Umbilical cord (tissue), 2 donors: ENCODE measurements around the gene PRSS1. TPM values are rescaled to one million over a fixed set of nuclear protein-coding genes. Genes with fewer than 3 reads are reported as not detected.
"Not testable (repeated sequence)": the region's sequence is repeated elsewhere in the genome, so short reads cannot be mapped to it uniquely, and the experiment has no call there.

Source experiments
- DNase-seq: peaks from one replicate; pipeline ENCODE4 v3.0.0-alpha.2; 2015; ENCODE audit warnings: low spot score
- total RNA-seq: library from RNA; depleted of rRNA; stranded (reverse); fragments of >200 nt; gene quantifications from one replicate; pipeline ENCODE4 v1.2.3, GENCODE V29; 2014; ENCODE audit warnings: low replicate concordance; ENCODE audit not compliant: insufficient read depth

Gene PRSS1
- total RNA-seq, 1 donor from 2014 or later, result 2.4 TPM

GRCh38 chr7:142773230-142773629 lies 24.0 kb downstream of the PRSS1 start:
- no peak for DNase-seq

- DNase-seq, result no peak
Observed at GRCh38 chr7:142773937-142774744, 24.9 kb downstream of the PRSS1 start.

GRCh38 chr7:142774826-142775225 lies 25.6 kb downstream of the PRSS1 start:
- no peak for DNase-seq

- DNase-seq, result not testable (repeated sequence)
Observed at GRCh38 chr7:142775351-142776115, 26.3 kb downstream of the PRSS1 start.

- DNase-seq, result no peak
Observed at GRCh38 chr7:142776206-142776844, 27.1 kb downstream of the PRSS1 start.

GRCh38 chr7:142776845-142777225 lies 27.6 kb downstream of the PRSS1 start:
- not testable (repeated sequence) for DNase-seq

GRCh38 chr7:142777318-142777717 lies 28.0 kb downstream of the PRSS1 start:
- no peak for DNase-seq

GRCh38 chr7:142782922-142783900 lies 33.9 kb downstream of the PRSS1 start:
- peak; percentile 90 for DNase-seq

GRCh38 chr7:142784096-142784495 lies 34.8 kb downstream of the PRSS1 start:
- no peak for DNase-seq

- no peak for DNase-seq
Observed at GRCh38 chr7:142784716-142785115, 35.4 kb downstream of the PRSS1 start.

GRCh38 chr7:142785841-142786250 lies 36.6 kb downstream of the PRSS1 start:
- DNase-seq, result no peak

GRCh38 chr7:142787034-142787768 lies 37.9 kb downstream of the PRSS1 start:
- DNase-seq, result no peak

GRCh38 chr7:142787783-142788182 lies 38.5 kb downstream of the PRSS1 start:
- DNase-seq, result no peak

- DNase-seq, result peak; percentile 86
Observed at GRCh38 chr7:142788303-142789289, 39.3 kb downstream of the PRSS1 start.

- DNase-seq, result no peak
Observed at GRCh38 chr7:142789441-142789840, 40.2 kb downstream of the PRSS1 start.

GRCh38 chr7:142790056-142790455 lies 40.8 kb downstream of the PRSS1 start:
- no peak for DNase-seq

- no peak for DNase-seq
Observed at GRCh38 chr7:142790555-142790954, 41.3 kb downstream of the PRSS1 start.

- no peak for DNase-seq
Observed at GRCh38 chr7:142791502-142791901, 42.2 kb downstream of the PRSS1 start.

- DNase-seq, result no peak
Observed at GRCh38 chr7:142792129-142792528, 42.9 kb downstream of the PRSS1 start.
